ENCODE data around the gene HTR3D.
"Not testable (repeated sequence)": the region's sequence is repeated elsewhere in the genome, so short reads cannot be mapped to it uniquely, and the experiment has no call there.

HTR3D gene

GRCh38 chr3:184025256-184025655 is 6.3 kb upstream of the HTR3D start:
- DNase-seq; H3K27ac Mint-ChIP-seq; H3K36me3 Mint-ChIP-seq (ENCODE audit: insufficient read depth); H3K4me1 Mint-ChIP-seq (ENCODE audit: low read depth in 2 of 2); H3K9me3 Mint-ChIP-seq; H3K4me3 Mint-ChIP-seq; ATAC-seq (replicated peaks): not testable (repeated sequence)
- peaks cover 29 to 36% of the 10 kb centered on the region in 2 donors for H3K27me3 Mint-ChIP-seq

- H3K27ac Mint-ChIP-seq; H3K36me3 Mint-ChIP-seq (ENCODE audit: insufficient read depth); H3K4me1 Mint-ChIP-seq (ENCODE audit: low read depth in 2 of 2); ATAC-seq (replicated peaks); H3K9me3 Mint-ChIP-seq; DNase-seq; H3K4me3 Mint-ChIP-seq: not testable (repeated sequence)
- peaks cover 13 to 35% of the 10 kb centered on the region in 2 donors for H3K27me3 Mint-ChIP-seq
Measured at GRCh38 chr3:184028275-184028890, 3.2 kb upstream of the HTR3D start.

- H3K4me1 Mint-ChIP-seq (ENCODE audit: low read depth in 2 of 2) = no peaks in the 10 kb centered on the region
- DNase-seq = no peak
Measured at GRCh38 chr3:184029443-184029842, 2.1 kb upstream of the HTR3D start.

GRCh38 chr3:184030536-184030935 is 1.0 kb upstream of the HTR3D start:
- DNase-seq (no peak), ATAC-seq (replicated peaks) (no peak)
- no peaks in the 10 kb centered on the region for H3K9me3 Mint-ChIP-seq
- no peak overlapping the region for H3K4me3 Mint-ChIP-seq
- no peak overlapping the region for H3K27ac Mint-ChIP-seq
- peaks cover 11 to 39% of the 10 kb centered on the region in 2 donors for H3K27me3 Mint-ChIP-seq
- H3K36me3 Mint-ChIP-seq (ENCODE audit: insufficient read depth) = no peaks in the 10 kb centered on the region
- no peaks in the 10 kb centered on the region for H3K4me1 Mint-ChIP-seq (ENCODE audit: low read depth in 2 of 2)

More at GRCh38 chr3:184029443-184029842, 2.1 kb upstream of the HTR3D start:
- Mint-ChIP-seq H3K27me3 (peaks cover 11 to 38% of the 10 kb centered on the region in 2 donors), H3K9me3 (no peaks in the 10 kb centered on the region), H3K27ac (no peak overlapping the region), H3K36me3 (ENCODE audit: insufficient read depth) (no peaks in the 10 kb centered on the region), H3K4me3 (no peak overlapping the region)
- no peak for ATAC-seq (replicated peaks)

GRCh38 chr3:184037816-184038215 is 6.3 kb downstream of the HTR3D start:
- no peak overlapping the region for H3K4me3 Mint-ChIP-seq
- H3K27me3 Mint-ChIP-seq = peaks cover 7 to 33% of the 10 kb centered on the region in 2 donors
- no peak for DNase-seq
- H3K9me3 Mint-ChIP-seq = no peaks in the 10 kb centered on the region
- no peaks in the 10 kb centered on the region for H3K4me1 Mint-ChIP-seq (ENCODE audit: low read depth in 2 of 2)
- H3K36me3 Mint-ChIP-seq (ENCODE audit: insufficient read depth) = no peaks in the 10 kb centered on the region
- ATAC-seq (replicated peaks) = no peak
- no peak overlapping the region for H3K27ac Mint-ChIP-seq

GRCh38 chr3:184038307-184038706 is 6.8 kb downstream of the HTR3D start:
- peaks cover 7 to 28% of the 10 kb centered on the region in 2 donors for H3K27me3 Mint-ChIP-seq
- ATAC-seq (replicated peaks); H3K27ac Mint-ChIP-seq: not testable (repeated sequence)

GRCh38 chr3:184039414-184039813 is 7.9 kb downstream of the HTR3D start:
- DNase-seq (no peak), ATAC-seq (replicated peaks) (no peak)
- Mint-ChIP-seq H3K9me3 (no peaks in the 10 kb centered on the region), H3K36me3 (ENCODE audit: insufficient read depth) (no peaks in the 10 kb centered on the region), H3K27ac (no peak overlapping the region), H3K4me1 (ENCODE audit: low read depth in 2 of 2) (no peaks in the 10 kb centered on the region), H3K27me3 (peaks cover 7 to 17% of the 10 kb centered on the region in 2 donors), H3K4me3 (no peak overlapping the region)

More at GRCh38 chr3:184038307-184038706, 6.8 kb downstream of the HTR3D start:
- H3K4me1 Mint-ChIP-seq (ENCODE audit: low read depth in 2 of 2); H3K4me3 Mint-ChIP-seq; H3K9me3 Mint-ChIP-seq; H3K36me3 Mint-ChIP-seq (ENCODE audit: insufficient read depth); DNase-seq: not testable (repeated sequence)

- no peaks in the 10 kb centered on the region for H3K4me1 Mint-ChIP-seq (ENCODE audit: low read depth in 2 of 2)
- no peak for ATAC-seq (replicated peaks)
- H3K27me3 Mint-ChIP-seq = peaks cover 11 to 15% of the 10 kb centered on the region in 2 donors
- H3K36me3 Mint-ChIP-seq (ENCODE audit: insufficient read depth) = no peaks in the 10 kb centered on the region
- no peak overlapping the region for H3K27ac Mint-ChIP-seq
- no peaks in the 10 kb centered on the region for H3K9me3 Mint-ChIP-seq
- DNase-seq = no peak
- H3K4me3 Mint-ChIP-seq = no peak overlapping the region
Measured at GRCh38 chr3:184040010-184040409, 8.5 kb downstream of the HTR3D start.

- ATAC-seq (replicated peaks) = no peak
- H3K4me3 Mint-ChIP-seq = no peak overlapping the region
- H3K9me3 Mint-ChIP-seq = no peaks in the 10 kb centered on the region
- H3K27me3 Mint-ChIP-seq = peaks cover 12 to 13% of the 10 kb centered on the region in 2 donors
- DNase-seq = no peak
- no peaks in the 10 kb centered on the region for H3K36me3 Mint-ChIP-seq (ENCODE audit: insufficient read depth)
- H3K4me1 Mint-ChIP-seq (ENCODE audit: low read depth in 2 of 2) = no peaks in the 10 kb centered on the region
- no peak overlapping the region for H3K27ac Mint-ChIP-seq
Measured at GRCh38 chr3:184042617-184043016, 11.1 kb downstream of the HTR3D start.

GRCh38 chr3:184045995-184046394 is 14.5 kb downstream of the HTR3D start:
- H3K36me3 Mint-ChIP-seq (ENCODE audit: insufficient read depth) = no peaks in the 10 kb centered on the region
- no peak overlapping the region for H3K27ac Mint-ChIP-seq
- no peak for ATAC-seq (replicated peaks)
- no peaks in the 10 kb centered on the region for H3K9me3 Mint-ChIP-seq
- no peaks in the 10 kb centered on the region for H3K4me1 Mint-ChIP-seq (ENCODE audit: low read depth in 2 of 2)
- peaks cover 0 to 12% of the 10 kb centered on the region in 2 donors for H3K27me3 Mint-ChIP-seq
- H3K4me3 Mint-ChIP-seq = no peak overlapping the region
- DNase-seq = no peak

GRCh38 chr3:184050217-184050847 is 18.8 kb downstream of the HTR3D start:
- ATAC-seq (replicated peaks) = no peak
- Mint-ChIP-seq H3K27me3 (peaks cover 23 to 25% of the 10 kb centered on the region in 2 donors), H3K4me1 (ENCODE audit: low read depth in 2 of 2) (no peaks in the 10 kb centered on the region)

GRCh38 chr3:184052767-184053166 is 21.2 kb downstream of the HTR3D start, which contains the start of gene HTR3C:
TSS of gene HTR3C (plus strand) at chr3:184053047. CDS start at chr3:184053081, 34 bp downstream.
- Mint-ChIP-seq H3K4me3 (no peak within 1 kb of the TSS), H3K27me3 (peaks cover 25 to 33% of the 10 kb centered on the region in 2 donors), H3K9me3 (no peaks in the 10 kb centered on the region), H3K4me1 (ENCODE audit: low read depth in 2 of 2) (no peaks in the 10 kb centered on the region), H3K36me3 (ENCODE audit: insufficient read depth) (no peaks in the 10 kb centered on the region), H3K27ac (no peak within 1 kb of the TSS)
- DNase-seq (no peak), ATAC-seq (replicated peaks) (no peak)

More at GRCh38 chr3:184050217-184050847, 18.8 kb downstream of the HTR3D start:
- H3K4me3 Mint-ChIP-seq = no peak overlapping the region
- no peaks in the 10 kb centered on the region for H3K36me3 Mint-ChIP-seq (ENCODE audit: insufficient read depth)
- no peak overlapping the region for H3K27ac Mint-ChIP-seq
- no peak for DNase-seq
- H3K9me3 Mint-ChIP-seq = no peaks in the 10 kb centered on the region

GRCh38 chr3:184058029-184058428 is 26.5 kb downstream of the HTR3D start:
- no peaks in the 10 kb centered on the region for H3K36me3 Mint-ChIP-seq (ENCODE audit: insufficient read depth)
- no peak for ATAC-seq (replicated peaks)
- H3K4me1 Mint-ChIP-seq (ENCODE audit: low read depth in 2 of 2) = peaks cover 0 to 2% of the 10 kb centered on the region in 2 donors
- peaks cover 10 to 34% of the 10 kb centered on the region in 2 donors for H3K27me3 Mint-ChIP-seq
- no peak for DNase-seq
- no peak overlapping the region for H3K27ac Mint-ChIP-seq
- H3K4me3 Mint-ChIP-seq = no peak overlapping the region
- no peaks in the 10 kb centered on the region for H3K9me3 Mint-ChIP-seq

GRCh38 chr3:184059424-184059823 is 27.9 kb downstream of the HTR3D start:
- Mint-ChIP-seq H3K4me3 (no peak overlapping the region), H3K27ac (no peak overlapping the region), H3K9me3 (no peaks in the 10 kb centered on the region), H3K27me3 (peaks cover 6 to 27% of the 10 kb centered on the region in 2 donors), H3K36me3 (ENCODE audit: insufficient read depth) (no peaks in the 10 kb centered on the region), H3K4me1 (ENCODE audit: low read depth in 2 of 2) (peaks cover 0 to 2% of the 10 kb centered on the region in 2 donors)
- ATAC-seq (replicated peaks) (no peak), DNase-seq (no peak)
